Measurements from ENCODE around the gene UBL5.
"Not testable (repeated sequence)": the region's sequence is repeated elsewhere in the genome, so short reads cannot be mapped to it uniquely, and the experiment has no call there.

Gene UBL5

DNA sequence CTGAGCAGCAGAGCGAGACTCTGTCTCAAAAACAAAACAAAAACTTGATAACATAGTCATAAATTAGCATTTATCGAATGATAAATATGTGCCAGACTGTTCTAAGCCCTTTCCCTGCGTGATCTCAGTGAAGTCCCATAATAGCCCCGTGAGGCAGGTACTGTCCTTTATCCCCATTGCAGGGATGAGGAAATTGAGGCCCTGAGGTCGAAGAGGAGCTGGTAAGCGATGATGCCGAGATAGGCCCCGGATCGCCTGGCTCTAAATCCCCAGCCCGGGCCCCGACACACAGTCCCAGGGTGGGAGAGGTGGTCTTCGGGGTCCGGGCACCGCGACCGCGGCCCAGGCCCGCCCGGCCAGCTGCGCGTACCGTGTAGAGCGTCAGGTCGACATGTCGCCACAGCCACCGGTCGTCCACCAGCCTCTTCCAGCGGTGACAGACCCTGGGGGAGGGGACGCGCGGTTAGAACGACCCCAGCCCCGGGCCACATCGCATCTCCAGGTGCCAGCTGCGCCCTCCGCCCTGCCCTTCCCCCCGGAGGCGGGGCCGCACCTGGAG, 9.5 kb upstream of the UBL5 start:
- no peak for DNase-seq (ENCODE audit: low read depth)
- peak overlapping the region; percentile 80 for H3K4me3 ChIP-seq (ENCODE audit: low read depth, low read length)
- TF ChIP-seq, protein P1, sequence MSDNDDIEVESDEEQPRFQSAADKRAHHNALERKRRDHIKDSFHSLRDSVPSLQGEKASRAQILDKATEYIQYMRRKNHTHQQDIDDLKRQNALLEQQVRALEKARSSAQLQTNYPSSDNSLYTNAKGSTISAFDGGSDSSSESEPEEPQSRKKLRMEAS (IDR thresholded peaks at IDR 0.05; ENCODE audit: low read depth, low read length), result peak; percentile 10; the same call in 1 of the 2 replicates
- TF ChIP-seq, protein P2, sequence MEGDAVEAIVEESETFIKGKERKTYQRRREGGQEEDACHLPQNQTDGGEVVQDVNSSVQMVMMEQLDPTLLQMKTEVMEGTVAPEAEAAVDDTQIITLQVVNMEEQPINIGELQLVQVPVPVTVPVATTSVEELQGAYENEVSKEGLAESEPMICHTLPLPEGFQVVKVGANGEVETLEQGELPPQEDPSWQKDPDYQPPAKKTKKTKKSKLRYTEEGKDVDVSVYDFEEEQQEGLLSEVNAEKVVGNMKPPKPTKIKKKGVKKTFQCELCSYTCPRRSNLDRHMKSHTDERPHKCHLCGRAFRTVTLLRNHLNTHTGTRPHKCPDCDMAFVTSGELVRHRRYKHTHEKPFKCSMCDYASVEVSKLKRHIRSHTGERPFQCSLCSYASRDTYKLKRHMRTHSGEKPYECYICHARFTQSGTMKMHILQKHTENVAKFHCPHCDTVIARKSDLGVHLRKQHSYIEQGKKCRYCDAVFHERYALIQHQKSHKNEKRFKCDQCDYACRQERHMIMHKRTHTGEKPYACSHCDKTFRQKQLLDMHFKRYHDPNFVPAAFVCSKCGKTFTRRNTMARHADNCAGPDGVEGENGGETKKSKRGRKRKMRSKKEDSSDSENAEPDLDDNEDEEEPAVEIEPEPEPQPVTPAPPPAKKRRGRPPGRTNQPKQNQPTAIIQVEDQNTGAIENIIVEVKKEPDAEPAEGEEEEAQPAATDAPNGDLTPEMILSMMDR (IDR thresholded peaks at IDR 0.05; ENCODE audit: low read depth, low read length), result no peak

DNA sequence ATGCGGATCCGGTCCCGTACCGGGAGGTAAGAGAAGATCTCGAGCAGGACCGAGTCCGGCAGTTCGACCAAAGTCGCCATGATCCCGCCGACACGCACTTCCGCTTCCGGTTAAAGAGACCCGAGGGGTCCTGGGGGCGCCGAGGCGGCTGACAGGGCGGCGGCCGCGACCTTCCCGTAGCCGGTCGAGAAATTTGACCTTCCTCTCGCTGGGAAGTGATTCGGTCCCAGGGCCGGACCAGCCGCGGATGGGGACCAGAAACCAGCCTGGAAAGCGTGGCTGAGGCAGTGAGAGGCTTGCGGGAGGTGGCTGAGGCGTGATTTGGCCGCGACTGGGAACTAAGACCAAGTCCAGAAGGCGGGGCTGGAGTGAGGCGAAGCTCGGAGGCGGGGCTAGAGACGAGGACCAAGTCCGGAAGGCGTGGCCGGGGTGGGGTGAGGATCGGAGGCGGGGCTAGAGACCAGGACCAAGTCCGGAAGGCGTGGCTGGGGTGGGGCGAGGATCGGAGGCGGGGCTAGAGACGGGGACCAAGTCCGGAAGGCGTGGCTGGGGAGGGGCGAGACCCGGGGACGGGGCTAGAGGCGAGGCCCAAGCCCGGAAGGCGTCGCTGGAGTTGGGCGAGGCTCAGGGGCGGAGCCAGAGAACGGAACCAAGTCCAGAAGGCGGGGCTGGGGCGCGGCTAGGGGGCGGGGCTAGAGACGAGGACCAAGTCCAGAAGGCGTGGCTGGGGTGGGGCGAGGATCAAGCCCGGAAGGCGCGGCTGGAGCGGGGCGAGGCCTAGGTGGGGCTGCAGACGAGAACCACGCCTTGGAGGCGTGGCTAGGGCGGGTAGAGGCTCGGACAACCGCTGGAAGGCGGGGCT, 8.8 kb upstream of the UBL5 start, which contains the start of gene FBXL12:
Gene FBXL12, minus strand, starts transcription at position 346 of the 862 bp plus-strand sequence. Its CDS starts 266 bp downstream, at position 80.
- peak within 1 kb of the TSS; percentile 80 for H3K4me3 ChIP-seq (ENCODE audit: low read depth, low read length)
- DNase-seq (ENCODE audit: low read depth), result peak; percentile 100
- TF ChIP-seq, protein P2 (IDR thresholded peaks at IDR 0.05; ENCODE audit: low read depth, low read length), result no peak
- TF ChIP-seq, protein P1 (IDR thresholded peaks at IDR 0.05; ENCODE audit: low read depth, low read length), result peak; percentile 61
- TF ChIP-seq POLR2A (IDR thresholded peaks at IDR 0.05; ENCODE audit: extremely low read depth, insufficient read length), result peak; percentile 99
- peak; percentile 66 for TF ChIP-seq MYC (IDR thresholded peaks at IDR 0.05; ENCODE audit: low read depth, low read length)

DNA sequence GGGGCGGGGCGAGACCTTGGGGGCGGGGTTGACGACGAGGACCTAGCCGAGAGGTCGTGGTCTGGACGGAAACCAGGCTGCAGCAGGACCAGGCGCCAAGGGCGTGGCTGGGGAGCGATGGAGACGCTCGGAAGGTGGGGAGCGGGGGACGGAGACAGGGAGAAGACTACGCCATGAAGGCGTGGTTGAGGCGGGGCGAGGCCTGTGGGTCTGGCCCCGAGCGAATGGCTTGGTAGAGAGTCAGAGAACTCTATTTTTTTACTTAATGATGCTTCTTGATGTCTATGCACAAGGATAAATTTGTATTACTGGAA, 8.2 kb upstream of the UBL5 start:
- no peak for DNase-seq (ENCODE audit: low read depth)
- H3K4me3 ChIP-seq (ENCODE audit: low read depth, low read length), result peak overlapping the region; percentile 55
- TF ChIP-seq POLR2A (IDR thresholded peaks at IDR 0.05; ENCODE audit: extremely low read depth, insufficient read length), result peak; percentile 44
- TF ChIP-seq, protein P1 (IDR thresholded peaks at IDR 0.05; ENCODE audit: low read depth, low read length), result peak; percentile 71
- TF ChIP-seq, protein P2 (IDR thresholded peaks at IDR 0.05; ENCODE audit: low read depth, low read length), result no peak
- TF ChIP-seq MYC (IDR thresholded peaks at IDR 0.05; ENCODE audit: low read depth, low read length), result 0 out of 2 replicates have a peak, but pooled peaks have one; percentile 31

DNA sequence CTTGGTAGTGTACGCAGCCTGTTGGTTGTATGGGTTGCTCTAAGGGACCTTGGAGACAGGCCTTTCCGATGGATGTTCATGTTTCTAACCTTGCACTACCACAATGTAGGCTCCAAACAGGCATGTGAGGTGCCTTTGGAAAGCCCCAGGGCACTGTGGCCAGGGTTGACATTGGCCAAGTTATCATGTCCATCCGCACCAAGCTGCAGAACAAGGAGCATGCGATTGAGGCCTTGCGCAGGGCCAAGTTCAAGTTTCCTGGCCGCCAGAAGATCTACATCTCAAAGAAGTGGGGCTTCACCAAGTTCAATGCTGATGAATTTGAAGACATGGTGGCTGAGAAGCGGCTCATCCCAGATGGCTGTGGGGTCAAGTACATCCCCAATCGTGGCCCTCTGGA, 7.7 kb upstream of the UBL5 start:
- DNase-seq (ENCODE audit: low read depth), result not testable (repeated sequence)
- H3K4me3 ChIP-seq (ENCODE audit: low read depth, low read length), result peak overlapping the region; percentile 55

DNA sequence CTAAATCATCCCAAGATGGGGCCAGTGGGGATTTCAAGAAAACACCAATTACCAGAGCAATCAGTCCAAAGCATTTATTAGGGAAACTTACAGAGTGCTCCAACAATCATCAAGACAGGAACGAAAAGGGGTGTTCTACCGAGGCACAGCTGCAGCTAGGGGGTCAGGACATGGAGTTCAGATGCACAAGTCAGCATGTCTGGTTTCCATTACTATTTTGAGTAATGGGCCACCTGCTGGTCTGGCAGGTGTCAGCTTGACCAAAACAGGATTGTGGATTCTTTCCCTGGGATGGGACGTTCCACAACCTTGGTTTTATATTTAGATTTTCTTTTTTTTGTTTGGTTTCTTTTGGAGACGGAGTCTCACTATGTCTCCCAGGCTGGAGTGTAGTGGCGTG, 3.9 kb upstream of the UBL5 start:
- no peak overlapping the region for H3K4me3 ChIP-seq (ENCODE audit: low read depth, low read length)
- no peak for DNase-seq (ENCODE audit: low read depth)
- TF ChIP-seq POLR2A (IDR thresholded peaks at IDR 0.05; ENCODE audit: extremely low read depth, insufficient read length) (no peak), MYC (IDR thresholded peaks at IDR 0.05; ENCODE audit: low read depth, low read length) (no peak)
- TF ChIP-seq, protein P2 (IDR thresholded peaks at IDR 0.05; ENCODE audit: low read depth, low read length), result no peak
- TF ChIP-seq, protein P1 (IDR thresholded peaks at IDR 0.05; ENCODE audit: low read depth, low read length), result no peak

DNA sequence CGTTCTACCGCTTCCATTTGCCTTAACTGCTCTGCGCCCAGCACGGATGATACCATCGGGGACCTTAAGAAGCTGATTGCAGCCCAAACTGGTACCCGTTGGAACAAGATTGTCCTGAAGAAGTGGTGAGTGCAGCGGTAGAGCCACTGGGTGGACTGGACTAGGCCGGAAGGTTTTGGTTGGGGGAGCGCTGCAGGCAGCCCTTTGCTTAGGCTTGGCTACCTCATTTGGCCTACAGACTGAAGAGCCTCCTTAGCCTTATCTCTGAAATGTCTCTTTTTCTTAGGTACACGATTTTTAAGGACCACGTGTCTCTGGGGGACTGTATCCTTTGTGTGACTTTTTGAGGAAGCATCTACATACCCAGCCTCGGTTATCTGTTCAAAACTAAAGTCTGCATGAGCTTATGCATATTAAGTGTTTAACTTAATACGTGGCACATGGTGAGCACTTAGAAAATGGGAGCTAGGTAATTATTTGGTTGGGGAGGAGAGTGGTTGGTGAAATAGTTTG, 889 bp downstream of the UBL5 start:
- peak; percentile 60 for DNase-seq (ENCODE audit: low read depth)
- H3K4me3 ChIP-seq (ENCODE audit: low read depth, low read length), result peak overlapping the region; percentile 90
- TF ChIP-seq MYC (IDR thresholded peaks at IDR 0.05; ENCODE audit: low read depth, low read length), result peak; percentile 66; the same call in 1 of the 2 replicates
- no peak for TF ChIP-seq POLR2A (IDR thresholded peaks at IDR 0.05; ENCODE audit: extremely low read depth, insufficient read length)
- TF ChIP-seq, protein P2 (IDR thresholded peaks at IDR 0.05; ENCODE audit: low read depth, low read length), result no peak
- TF ChIP-seq, protein P1 (IDR thresholded peaks at IDR 0.05; ENCODE audit: low read depth, low read length), result peak; percentile 94
